GM12874 (cell line): Measurements from ENCODE around the gene TMPRSS6.

Experiments
- TF ChIP-seq, protein P1 (sequence below): IDR thresholded peaks from 2 replicates; pipeline ENCODE4 v1.5.1; 2011; ENCODE audit warnings: low read depth, mild to moderate bottlenecking, control low read depth, low read length, moderate library complexity; ENCODE audit not compliant: insufficient read depth

Gene TMPRSS6

DNA sequence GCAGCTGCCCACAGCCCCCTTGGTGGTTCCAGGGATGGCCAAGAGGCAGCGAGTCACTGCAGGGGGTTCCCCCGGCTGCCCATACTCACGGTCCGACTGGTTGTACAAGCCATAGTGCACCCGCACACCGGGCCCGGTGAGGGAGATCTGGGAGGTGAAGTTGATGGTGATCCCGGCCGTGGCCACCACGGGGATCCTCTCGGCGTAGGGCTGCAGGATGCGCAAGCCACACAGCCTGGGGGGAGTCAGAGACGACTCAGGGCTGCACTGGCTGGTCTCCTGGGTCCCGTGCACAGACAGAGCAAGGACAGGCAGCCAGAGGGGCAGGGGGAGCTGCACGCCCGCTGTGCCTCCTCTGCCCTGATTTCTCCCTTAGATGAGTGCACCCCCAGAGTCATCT is 34.5 kb downstream of the TMPRSS6 start:
- TF ChIP-seq, protein P1, sequence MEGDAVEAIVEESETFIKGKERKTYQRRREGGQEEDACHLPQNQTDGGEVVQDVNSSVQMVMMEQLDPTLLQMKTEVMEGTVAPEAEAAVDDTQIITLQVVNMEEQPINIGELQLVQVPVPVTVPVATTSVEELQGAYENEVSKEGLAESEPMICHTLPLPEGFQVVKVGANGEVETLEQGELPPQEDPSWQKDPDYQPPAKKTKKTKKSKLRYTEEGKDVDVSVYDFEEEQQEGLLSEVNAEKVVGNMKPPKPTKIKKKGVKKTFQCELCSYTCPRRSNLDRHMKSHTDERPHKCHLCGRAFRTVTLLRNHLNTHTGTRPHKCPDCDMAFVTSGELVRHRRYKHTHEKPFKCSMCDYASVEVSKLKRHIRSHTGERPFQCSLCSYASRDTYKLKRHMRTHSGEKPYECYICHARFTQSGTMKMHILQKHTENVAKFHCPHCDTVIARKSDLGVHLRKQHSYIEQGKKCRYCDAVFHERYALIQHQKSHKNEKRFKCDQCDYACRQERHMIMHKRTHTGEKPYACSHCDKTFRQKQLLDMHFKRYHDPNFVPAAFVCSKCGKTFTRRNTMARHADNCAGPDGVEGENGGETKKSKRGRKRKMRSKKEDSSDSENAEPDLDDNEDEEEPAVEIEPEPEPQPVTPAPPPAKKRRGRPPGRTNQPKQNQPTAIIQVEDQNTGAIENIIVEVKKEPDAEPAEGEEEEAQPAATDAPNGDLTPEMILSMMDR = no peak

DNA sequence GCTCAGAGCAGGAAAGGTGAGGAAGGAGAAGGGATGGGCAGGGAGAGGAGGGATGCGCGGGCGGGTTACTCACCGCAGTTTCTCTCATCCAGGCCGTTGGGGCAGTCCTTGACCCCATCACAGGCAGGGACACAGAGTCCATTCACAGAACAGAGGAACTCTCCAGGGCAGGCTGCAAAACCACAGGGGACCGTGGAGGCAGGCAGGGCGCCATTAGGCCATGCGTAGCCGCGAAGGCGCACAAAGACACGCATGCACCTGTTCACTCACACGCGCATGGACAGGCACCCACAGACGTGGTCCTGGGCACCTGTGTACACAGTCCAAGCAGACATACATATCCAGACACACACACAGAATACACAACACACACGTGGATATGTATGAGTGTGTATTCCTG is 35.0 kb downstream of the TMPRSS6 start:
- TF ChIP-seq, protein P1 = no peak

DNA sequence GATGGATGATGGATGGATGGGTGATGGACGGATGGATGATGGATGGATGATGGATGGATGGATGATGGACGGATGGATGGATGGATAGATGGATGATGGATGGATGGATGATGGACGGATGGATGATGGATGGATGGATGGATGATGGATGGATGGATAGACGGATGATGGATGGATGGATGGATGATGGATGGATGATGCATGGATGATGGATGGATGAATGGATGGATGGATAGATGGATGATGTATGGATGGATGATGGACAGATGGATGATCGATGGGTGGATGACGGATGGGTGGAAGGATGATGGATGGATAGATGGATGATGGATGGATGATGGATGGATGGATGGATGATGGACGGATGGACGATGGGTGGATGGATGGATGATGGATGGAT is 36.8 kb downstream of the TMPRSS6 start:
- TF ChIP-seq, protein P1 = no peak

DNA sequence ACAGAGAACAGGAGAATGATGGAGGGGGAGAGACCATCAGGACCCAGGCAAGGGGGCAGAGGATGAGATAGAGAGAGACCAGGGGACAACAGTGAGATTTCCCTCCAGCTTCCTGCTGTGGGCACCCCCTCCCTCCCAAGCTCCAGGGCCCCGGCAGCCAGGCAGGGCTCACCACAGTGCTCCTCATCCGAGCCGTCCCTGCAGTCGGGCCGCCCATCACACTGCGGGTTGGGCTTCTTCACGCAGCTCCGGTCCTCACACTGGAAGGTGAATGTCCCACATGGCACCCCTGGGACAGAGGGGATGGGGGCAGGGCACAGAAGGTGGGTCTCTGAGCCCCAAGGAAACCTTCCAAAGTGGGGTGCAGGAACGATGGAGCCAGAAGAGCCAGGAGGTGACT is 38.8 kb downstream of the TMPRSS6 start:
- TF ChIP-seq, protein P1 = no peak

DNA sequence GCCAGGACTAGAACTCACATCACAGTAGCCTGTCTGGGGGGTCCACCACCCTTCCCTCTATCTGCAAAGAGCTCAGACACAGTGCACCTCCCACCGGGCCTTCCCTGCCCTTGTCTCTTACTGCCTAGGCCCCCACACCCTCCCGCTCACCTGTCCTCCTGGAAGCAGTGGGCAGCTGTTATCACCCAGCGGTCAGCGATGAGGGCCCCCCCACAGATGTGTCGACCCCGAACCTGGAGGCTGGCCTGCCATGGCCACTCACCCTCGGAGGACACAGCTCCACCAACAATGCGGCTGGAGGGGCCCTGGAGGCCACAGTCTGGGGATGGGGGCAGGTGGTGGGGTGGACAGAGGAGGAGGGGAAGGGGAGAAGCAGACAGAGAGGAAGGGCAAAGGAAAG is 39.2 kb downstream of the TMPRSS6 start:
- TF ChIP-seq, protein P1 = no peak

- TF ChIP-seq, protein P1 = no peak
Observed at GRCh38 chr22:37069719-37070118, 39.8 kb downstream of the TMPRSS6 start.

GRCh38 chr22:37069319-37069718 is 40.2 kb downstream of the TMPRSS6 start:
- TF ChIP-seq, protein P1 = no peak

- TF ChIP-seq, protein P1 = no peak
Observed at GRCh38 chr22:37068859-37069258, 40.7 kb downstream of the TMPRSS6 start.
